GM12878 (cell line): Measurements from ENCODE around the gene LAMB1. TPM values are rescaled to one million over a fixed set of nuclear protein-coding genes. Genes with fewer than 3 reads are reported as not detected.

ENCODE experiments used
- ATAC-seq: fragments of 200-7000 bp; cut with Tn5 transposase; 3 replicates; pipeline ENCODE4 v1.9.1; 2020; ENCODE audit warnings: mild to moderate bottlenecking, moderate library complexity
- BruUV-seq: library from RNA; stranded (reverse); fragments of 400-500 nt; replicated peaks from 2 replicates; lab custom pipeline; 2021; lab: Mats Ljungman, UMichigan
- CTCF ChIA-PET: fragments of 300-600 bp; sonication (Branson Sonifier 250); formaldehyde crosslinking; extraction: SDS; loops from one replicate; lab custom pipeline; 2021; ENCODE audit warnings: inconsistent platforms; lab: Yijun Ruan, JAX
- POLR2A ChIA-PET: fragments of 350-600 bp; formaldehyde crosslinking; extraction: SDS; loops from one replicate; lab custom pipeline; 2021; ENCODE audit warnings: inconsistent platforms; lab: Charles Lee
- RAD21 ChIA-PET: fragments of 300-600 bp; sonication (Branson Sonifier 250); formaldehyde crosslinking; loops from one replicate; lab custom pipeline; 2023; ENCODE audit warnings: antibody characterized with exemption; ENCODE audit not compliant: unreplicated experiment; lab: Charles Lee
- SMC1A ChIA-PET: fragments of 300-600 bp; sonication (Branson Sonifier 250); formaldehyde crosslinking; loops from one replicate; lab custom pipeline; 2023; ENCODE audit not compliant: unreplicated experiment, uncharacterized antibody; lab: Charles Lee
- DNase-seq: peaks from one replicate; pipeline ENCODE4 v3.0.0-alpha.2; 2011; ENCODE audit warnings: low read depth, low spot score
- FAIRE-seq: peaks from 3 replicates; lab custom pipeline; 2011; peaks lifted over from hg19 to GRCh38; lab: Jason Lieb, UNC
- H2AFZ ChIP-seq: 2 replicates; pipeline ENCODE4 v1.6.0; 2011; ENCODE audit warnings: low read depth, low read length, control low read depth; ENCODE audit not compliant: control insufficient read depth
- H3K27ac ChIP-seq: 2 replicates; pipeline ENCODE4 v1.5.1; 2011; ENCODE audit warnings: control low read depth; ENCODE audit not compliant: control insufficient read depth, insufficient read depth
- H3K27me3 ChIP-seq, 2 experiments: replicated peaks in 1 of 2; 2 replicates each; pipeline versions ENCODE4 v1.6.0 to v1.6.1; 2011; ENCODE audit warnings: low read length in 1 of 2; ENCODE audit not compliant: control insufficient read depth in 2 of 2, insufficient read depth in 2 of 2
- H3K36me3 ChIP-seq, 2 experiments: 2 replicates each; pipeline ENCODE4 v1.5.1; 2011; ENCODE audit warnings: low read length in 1 of 2; ENCODE audit not compliant: control insufficient read depth in 2 of 2, insufficient read depth in 2 of 2
- H3K4me1 ChIP-seq: 2 replicates; pipeline ENCODE4 v1.6.1; 2011; ENCODE audit warnings: mild to moderate bottlenecking, low read length, moderate library complexity, mixed read lengths; ENCODE audit not compliant: control insufficient read depth, insufficient read depth
- H3K4me2 ChIP-seq: 2 replicates; pipeline ENCODE4 v1.6.0; 2011; ENCODE audit warnings: control low read depth; ENCODE audit not compliant: control insufficient read depth, insufficient read depth
- H3K4me3 ChIP-seq: fragments of 200-600 bp; sonication (generic); 2 replicates; pipeline ENCODE4 v1.5.1; 2016
- H3K79me2 ChIP-seq: 2 replicates; pipeline ENCODE4 v1.6.0; 2011; ENCODE audit warnings: low read length; ENCODE audit not compliant: control insufficient read depth, insufficient read depth
- H3K9ac ChIP-seq: 2 replicates; pipeline ENCODE4 v1.8.0; 2011; ENCODE audit warnings: low read length, control low read depth, mixed read lengths; ENCODE audit not compliant: control insufficient read depth, insufficient read depth
- H3K9me3 ChIP-seq: replicated peaks from 3 replicates; pipeline ENCODE4 v1.5.1; 2011; ENCODE audit warnings: mild to moderate bottlenecking, low read length; ENCODE audit not compliant: control insufficient read depth, insufficient read depth
- H4K20me1 ChIP-seq: 2 replicates; pipeline ENCODE4 v1.6.0; 2011; ENCODE audit not compliant: control insufficient read depth, insufficient read depth
- CEBPB ChIP-seq, 2 experiments: fragments of 150-350 bp in 1 of 2; IDR thresholded peaks; 2 replicates each; pipeline ENCODE4 v1.6.1; 2012 to 2014; ENCODE audit warnings: low read depth in 2 of 2, low read length in 2 of 2, borderline replicate concordance in 1 of 2, inconsistent platforms in 1 of 2
- DPF2 ChIP-seq: fragments of 450-650 bp; IDR thresholded peaks from 2 replicates; pipeline ENCODE4 v1.6.1; 2017; ENCODE audit warnings: mild to moderate bottlenecking
- E2F4 ChIP-seq: IDR thresholded peaks from 2 replicates; pipeline ENCODE4 v1.6.1; 2012; ENCODE audit warnings: low read depth, low read length, improper control_type of control experiment
- ELK1 ChIP-seq: IDR thresholded peaks from 2 replicates; pipeline ENCODE4 v1.6.1; 2012; ENCODE audit warnings: low read depth, low read length, improper control_type of control experiment
- HDAC2 ChIP-seq: fragments of 200-600 bp; sonication (generic); IDR thresholded peaks from 2 replicates; pipeline ENCODE4 v1.6.1; 2017
- IRF4 ChIP-seq: IDR thresholded peaks from 2 replicates; pipeline ENCODE4 v1.6.1; 2011; ENCODE audit warnings: low read depth, low read length
- KDM1A ChIP-seq: fragments of 200-600 bp; sonication (generic); IDR thresholded peaks from 2 replicates; pipeline ENCODE4 v1.6.1; 2016; ENCODE audit warnings: borderline replicate concordance
- NFYA ChIP-seq: IDR thresholded peaks from 2 replicates; pipeline ENCODE4 v1.6.1; 2011; ENCODE audit warnings: low read depth, mild to moderate bottlenecking, low read length, improper control_type of control experiment, borderline replicate concordance
- NRF1 ChIP-seq: conservative IDR thresholded peaks from 2 replicates; pipeline ENCODE4 v1.6.1; 2011; ENCODE audit warnings: mild to moderate bottlenecking, low read depth, low read length, improper control_type of control experiment
- POLR2A ChIP-seq: IDR thresholded peaks from 2 replicates; pipeline ENCODE4 v1.6.1; 2011; ENCODE audit warnings: low read depth, mild to moderate bottlenecking, low read length
- RAD51 ChIP-seq: fragments of 450-650 bp; IDR thresholded peaks from 2 replicates; pipeline ENCODE4 v1.6.1; 2016; ENCODE audit warnings: moderate library complexity, mild to moderate bottlenecking, inconsistent platforms
- SREBF1 ChIP-seq: IDR thresholded peaks from 2 replicates; pipeline ENCODE4 v1.6.1; 2012; ENCODE audit warnings: mild to moderate bottlenecking, low read length
- SUPT20H ChIP-seq: IDR thresholded peaks from 2 replicates; pipeline ENCODE4 v1.6.1; 2011; ENCODE audit warnings: low read depth, mild to moderate bottlenecking, low read length, moderate library complexity, borderline replicate concordance; ENCODE audit not compliant: control insufficient read depth
- TCF3 ChIP-seq: IDR thresholded peaks from 2 replicates; pipeline ENCODE4 v1.6.1; 2012; ENCODE audit warnings: low read depth, mild to moderate bottlenecking, low read length, borderline replicate concordance; ENCODE audit not compliant: insufficient read depth
- ZBTB11 ChIP-seq: fragments of 450-650 bp; formaldehyde crosslinking; IDR thresholded peaks from 2 replicates; pipeline ENCODE4 v1.5.0; 2022; ENCODE audit warnings: mild to moderate bottlenecking, missing genetic modification characterization
- ZBTB40 ChIP-seq: fragments of 450-650 bp; IDR thresholded peaks from 2 replicates; pipeline ENCODE4 v1.6.1; 2016; ENCODE audit warnings: mild to moderate bottlenecking, moderate library complexity, borderline replicate concordance
- WGBS: methylation state at CpG from one replicate; pipeline ENCODE4 v1.1.6; 2016; ENCODE audit warnings: low lambda C conversion rate; ENCODE audit not compliant: insufficient replicate concordance, insufficient coverage; ENCODE audit errors: missing lambda C conversion rate; 5-methylcytosine and 5-hydroxymethylcytosine counted together
- in situ Hi-C: fragments of 300-500 bp; cut with MboI; formaldehyde crosslinking; loops from 9 replicates; pipeline ENCODE4 v1.14.3; 2018; ENCODE audit warnings: mixed read lengths
- intact Hi-C: fragments of 100-400 bp; cut with micrococcal nuclease; formaldehyde crosslinking; loops from one replicate; pipeline ENCODE4 v1.14.2; 2022; ENCODE audit not compliant: unreplicated experiment
- polyA plus RNA-seq, 11 experiments: library from polyadenylated mRNA; depleted of rRNA in 4 of 11; unstranded in 6 of 11; stranded (reverse) in 5 of 11; fragments of >200 nt; fragmentation: Nextera tagmentation in 4 of 11; fragmentation: Illumina TruSeq in 1 of 11; extraction: Ambion mirVana in 4 of 11; extraction: Trizol in 1 of 11; gene quantifications; 1 replicate in 1 of 11; 2 replicates in 10 of 11; pipeline versions ENCODE4 v1.2.1 to v1.2.3, GENCODE V29; 2011 to 2016; ENCODE audit warnings: inconsistent platforms in 2 of 11, missing spikeins in 2 of 11, low read depth in 1 of 11
- total RNA-seq, 4 experiments: library from RNA; depleted of rRNA in 3 of 4; stranded (reverse); fragments of >200 nt in 3 of 4; fragmentation: Illumina TruSeq in 1 of 4; extraction: Trizol in 1 of 4; gene quantifications; 2 replicates each; pipeline versions ENCODE4 v1.2.1 to v1.2.3, GENCODE V29; 2013 to 2021

LAMB1 gene
- total and polyA plus RNA-seq, 10 of the 15 experiments (the other 5 are each of a cell fraction or from before 2014, with no cell fraction given): 0.05 to 2.2 (median 1.2) TPM; not detected in 4

- no TSS peak for BruUV-seq
- Histone ChIP-seq H3K4me3 (no peak overlapping the region), H3K27me3 (no peaks in the 10 kb centered on the region; a peak in 1 of 4 replicates), H3K4me2 (no peak overlapping the region), H4K20me1 (no peaks in the 10 kb centered on the region), H3K9me3 (no peaks in the 10 kb centered on the region), H3K9ac (no peak overlapping the region), H3K36me3 (no peaks in the 10 kb centered on the region), H3K27ac (no peak overlapping the region), H3K4me1 (no peaks in the 10 kb centered on the region), H2AFZ (no peak overlapping the region), H3K79me2 (no peaks in the 10 kb centered on the region)
- CTCF ChIA-PET: interaction anchor here (0.6 to 3.0 kb wide), 15 partner anchors 8 to 729 kb away, joined by 3 to 25 read pairs (median 5); partner anchors contain the start of genes CBLL1 and DLD
- intact Hi-C loops (loop anchor here (1.0 to 5.0 kb wide), 5 partner anchors 269 to 1086 kb away; no protein-coding TSS in a partner anchor), in situ Hi-C loops (loop anchor here (10.0 kb wide), 1 partner anchor 1084 kb away; no protein-coding TSS in a partner anchor)
- FAIRE-seq: no peak
- RAD21 ChIA-PET: no interaction called here
- POLR2A ChIA-PET: no interaction called here
- DNase-seq: no peak
- SMC1A ChIA-PET: interaction anchor here (0.6 to 2.5 kb wide), 3 partner anchors 10 to 138 kb away, joined by 3 to 15 read pairs (median 7); no protein-coding TSS in a partner anchor
- WGBS: 0% methylated on average over 3 of the region's 3 CpGs
- no peak for ATAC-seq
- TF ChIP-seq POLR2A: no peak
- TF ChIP-seq E2F4: no peak
- TF ChIP-seq ELK1: no peak
- no peak for TF ChIP-seq TCF3
- no peak for TF ChIP-seq NFYA
- TF ChIP-seq SUPT20H: no peak
- TF ChIP-seq ZBTB11: no peak
- TF ChIP-seq NRF1: no peak
- TF ChIP-seq DPF2: no peak
- TF ChIP-seq RAD51: no peak
- no peak for TF ChIP-seq CEBPB (IDR thresholded peaks at IDR 0.05; ENCODE audit: borderline replicate concordance in 1 of 2, low read depth in 2 of 2, low read length in 2 of 2)
- no peak for TF ChIP-seq SREBF1
- TF ChIP-seq KDM1A: no peak
- no peak for TF ChIP-seq ZBTB40
- no peak for TF ChIP-seq IRF4
- TF ChIP-seq HDAC2: no peak
Observed at GRCh38 chr7:107878636-107879035, 124.3 kb downstream of the LAMB1 start.
